22Rv1 (cell line): ENCODE data around the gene MAML3.

Source experiments
- ZFX ChIP-seq: fragments of 450-650 bp; IDR thresholded peaks from 2 replicates; pipeline ENCODE4 v1.6.1; 2017; ENCODE audit warnings: antibody characterized with exemption, borderline replicate concordance
- TF ChIP-seq, protein P1 (sequence below): fragments of 450-650 bp; IDR thresholded peaks from 2 replicates; pipeline ENCODE4 v1.5.1; 2017; ENCODE audit warnings: mild to moderate bottlenecking

DNA sequence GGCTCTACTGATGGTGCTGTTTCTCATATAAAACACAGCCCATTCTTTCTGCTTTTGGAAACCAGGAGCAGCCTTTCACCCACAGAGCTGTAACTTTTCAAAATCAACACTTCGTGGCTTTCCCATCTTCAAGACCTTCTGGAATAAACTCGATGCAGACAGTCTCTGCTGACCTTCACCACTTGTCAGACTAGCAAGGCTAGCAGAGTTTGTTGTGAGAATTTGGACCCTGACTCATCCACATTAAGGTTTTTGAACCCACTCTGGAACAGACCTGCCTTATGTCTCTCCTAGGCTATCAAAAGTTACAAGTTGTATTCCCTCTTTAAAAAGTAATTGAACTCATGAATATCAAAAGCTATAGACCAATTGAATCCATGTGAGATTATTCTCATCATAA is 88.6 kb downstream of the MAML3 start:
- TF ChIP-seq, protein P1, sequence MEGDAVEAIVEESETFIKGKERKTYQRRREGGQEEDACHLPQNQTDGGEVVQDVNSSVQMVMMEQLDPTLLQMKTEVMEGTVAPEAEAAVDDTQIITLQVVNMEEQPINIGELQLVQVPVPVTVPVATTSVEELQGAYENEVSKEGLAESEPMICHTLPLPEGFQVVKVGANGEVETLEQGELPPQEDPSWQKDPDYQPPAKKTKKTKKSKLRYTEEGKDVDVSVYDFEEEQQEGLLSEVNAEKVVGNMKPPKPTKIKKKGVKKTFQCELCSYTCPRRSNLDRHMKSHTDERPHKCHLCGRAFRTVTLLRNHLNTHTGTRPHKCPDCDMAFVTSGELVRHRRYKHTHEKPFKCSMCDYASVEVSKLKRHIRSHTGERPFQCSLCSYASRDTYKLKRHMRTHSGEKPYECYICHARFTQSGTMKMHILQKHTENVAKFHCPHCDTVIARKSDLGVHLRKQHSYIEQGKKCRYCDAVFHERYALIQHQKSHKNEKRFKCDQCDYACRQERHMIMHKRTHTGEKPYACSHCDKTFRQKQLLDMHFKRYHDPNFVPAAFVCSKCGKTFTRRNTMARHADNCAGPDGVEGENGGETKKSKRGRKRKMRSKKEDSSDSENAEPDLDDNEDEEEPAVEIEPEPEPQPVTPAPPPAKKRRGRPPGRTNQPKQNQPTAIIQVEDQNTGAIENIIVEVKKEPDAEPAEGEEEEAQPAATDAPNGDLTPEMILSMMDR, result no peak
- no peak for TF ChIP-seq ZFX
